A549 treated with AZD9567 at 1 μM for 4 hours (cell line): Measurements from ENCODE around the gene EFCAB12. TPM values are rescaled to one million over a fixed set of nuclear protein-coding genes. Genes with fewer than 3 reads are reported as not detected.

Experiments
- total RNA-seq: library from RNA; stranded (reverse); fragments of 200-300 nt; extraction: Qiagen RNA extraction; gene quantifications from 5 replicates; pipeline ENCODE4 v1.2.3, GENCODE V29; 2022; ENCODE audit not compliant: insufficient read depth

Gene EFCAB12
- total RNA-seq, result 0.44 to 0.79 TPM (median 0.62 TPM) in 4 of 5 replicates, not detected in the other

GRCh38 chr3:129428376-129429079 is at the start of gene EFCAB12:
TSS of gene EFCAB12 (minus strand) at chr3:129428636. CDS start at chr3:129428488, 148 bp downstream.

GRCh38 chr3:129439817-129440617 is 11.6 kb upstream of the EFCAB12 start, which contains the start of the genes IFT122 and MBD4:
TSS of gene IFT122 (plus strand) at chr3:129440224. CDS start at chr3:129440331, 107 bp downstream.
TSS of gene MBD4 (minus strand) at chr3:129439948. CDS start at chr3:129439833, 115 bp downstream.

Other genes starting within 250 kb of the EFCAB12 start
- 331 to 402 TPM (median 336 TPM) in 5 replicates for gene CNBP, start 244.7 kb downstream of the EFCAB12 start, total RNA-seq
- 64.3 to 81.7 TPM (median 78.5 TPM) in 5 replicates for gene COPG1, start 179.0 kb downstream of the EFCAB12 start, total RNA-seq
- gene HMCES, start 149.8 kb downstream of the EFCAB12 start, total RNA-seq, result 37.3 to 44.4 TPM (median 42.1 TPM) in 5 replicates
- gene MBD4, start 11.3 kb upstream of the EFCAB12 start, total RNA-seq, result 16.8 to 20.9 TPM (median 17.5 TPM) in 5 replicates
- gene IFT122, start 11.6 kb upstream of the EFCAB12 start, total RNA-seq, result 11.0 to 14.8 TPM (median 12.1 TPM) in 5 replicates
- not detected in 5 replicates for gene RHO, start 100.0 kb upstream of the EFCAB12 start, total RNA-seq
- not detected in 5 replicates for gene H1-8, start 114.5 kb upstream of the EFCAB12 start, total RNA-seq
- gene PLXND1, start 178.0 kb upstream of the EFCAB12 start, total RNA-seq, result 73.8 to 88.8 TPM (median 82.8 TPM) in 5 replicates